Esophagus (tissue), 2 donors: Measurements from ENCODE around the gene XXYLT1. TPM values are rescaled to one million over a fixed set of nuclear protein-coding genes. Genes with fewer than 3 reads are reported as not detected.

ENCODE experiments used
- H3K27ac ChIP-seq, 2 donors: one replicate each; pipeline ENCODE4 v1.5.1; 2013; ENCODE audit warnings: low read depth in 2 of 2, mild to moderate bottlenecking in 2 of 2, inconsistent platforms in 1 of 2, low read length in 1 of 2, moderate library complexity in 1 of 2
- H3K27me3 ChIP-seq, 2 donors: one replicate each; pipeline ENCODE4 v1.6.1; 2013; ENCODE audit warnings: low read length in 2 of 2, control low read depth in 1 of 2, mild to moderate bottlenecking in 1 of 2; ENCODE audit not compliant: insufficient read depth in 2 of 2, control insufficient read depth in 1 of 2
- H3K36me3 ChIP-seq, 2 donors: one replicate each; pipeline ENCODE4 v1.6.1; 2013; ENCODE audit warnings: low read length in 1 of 2; ENCODE audit not compliant: control insufficient read depth in 2 of 2, insufficient read depth in 2 of 2
- H3K4me1 ChIP-seq, 2 donors: one replicate each; pipeline ENCODE4 v1.6.1; 2013; ENCODE audit warnings: low read length in 1 of 2; ENCODE audit not compliant: control insufficient read depth in 2 of 2, insufficient read depth in 2 of 2
- H3K4me3 ChIP-seq, 2 donors: one replicate each; pipeline ENCODE4 v1.5.1; 2013; ENCODE audit warnings: low read length in 2 of 2, mild to moderate bottlenecking in 2 of 2, low read depth in 1 of 2, moderate library complexity in 1 of 2
- H3K9me3 ChIP-seq, 2 donors: one replicate each; pipeline ENCODE4 v1.6.1; 2013; ENCODE audit warnings: mild to moderate bottlenecking in 2 of 2, low read depth in 1 of 2, low read length in 1 of 2, moderate library complexity in 1 of 2; ENCODE audit not compliant: control insufficient read depth in 2 of 2, insufficient read depth in 1 of 2
- WGBS, 2 donors: extraction: QIAGEN DNeasy Blood & Tissue Kit; methylation state at CpG; one replicate each; pipeline ENCODE4 v1.1.7; 2013; 5-methylcytosine and 5-hydroxymethylcytosine counted together
- polyA plus RNA-seq, 2 donors: library from polyadenylated mRNA; stranded (reverse); fragments of 200-250 nt; gene quantifications; one replicate each; pipeline ENCODE4 v1.2.3, GENCODE V29; 2013
- donor health status: healthy with polysubstance abuse.
- donor health status: Bipolar disorder and iron deficiency.

The XXYLT1 gene
- polyA plus RNA-seq, 2 donors: 10.2 to 10.4 TPM

DNA sequence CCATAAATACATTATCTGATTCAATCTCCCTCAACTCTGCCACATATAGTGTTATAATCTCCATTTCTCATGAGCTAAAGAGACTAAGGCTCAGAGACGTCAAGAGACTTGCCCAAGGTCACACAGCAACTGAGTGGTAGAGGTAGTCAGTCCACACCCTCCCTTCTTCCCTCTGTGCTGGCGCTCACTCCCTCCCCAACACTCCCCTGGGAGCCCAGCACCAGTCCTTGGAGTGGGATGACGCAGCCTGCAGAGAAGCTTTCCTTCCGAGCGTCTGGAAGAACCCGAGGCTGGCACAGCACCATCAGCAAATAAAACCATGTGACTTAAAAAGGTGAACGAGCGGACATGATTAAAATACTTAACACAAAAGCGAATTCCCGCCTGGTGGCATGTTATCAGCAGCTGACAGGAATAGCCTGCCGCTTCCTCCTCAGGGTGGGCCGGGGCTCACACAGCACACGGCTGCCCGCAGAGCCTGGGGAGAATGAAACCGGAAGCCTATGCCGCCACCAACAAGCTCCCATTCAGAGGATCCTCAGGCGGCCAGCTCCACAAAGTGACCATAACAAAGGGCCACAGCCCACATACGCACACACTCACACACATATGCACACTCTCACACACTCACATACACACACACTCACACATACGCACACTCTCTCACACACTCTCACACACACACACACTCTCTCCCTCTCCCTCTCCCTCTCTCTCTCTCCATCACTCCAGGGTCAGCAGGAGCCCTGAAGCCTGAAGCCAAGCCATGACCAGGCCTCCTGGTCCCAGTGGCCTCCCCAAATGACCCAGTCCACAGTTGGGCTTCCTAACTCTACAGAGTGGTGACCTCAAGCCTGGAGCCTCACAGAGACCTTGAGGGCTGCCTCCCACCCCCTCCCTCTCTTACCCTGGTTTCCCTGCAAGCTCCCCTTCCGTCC, 120.5 kb downstream of the XXYLT1 start:
- Histone ChIP-seq H3K4me3 (peak overlapping the region in 1 of 2 donors; percentile 26), H3K27me3 (no peaks in the 10 kb centered on the region), H3K36me3 (no peaks in the 10 kb centered on the region), H3K4me1 (peaks cover 5 to 34% of the 10 kb centered on the region in 2 donors), H3K9me3 (no peaks in the 10 kb centered on the region), H3K27ac (peak overlapping the region; percentile 67 to 93)
- WGBS, 2 donors: 19 to 29% methylated on average over 20 of the region's 20 CpGs

DNA sequence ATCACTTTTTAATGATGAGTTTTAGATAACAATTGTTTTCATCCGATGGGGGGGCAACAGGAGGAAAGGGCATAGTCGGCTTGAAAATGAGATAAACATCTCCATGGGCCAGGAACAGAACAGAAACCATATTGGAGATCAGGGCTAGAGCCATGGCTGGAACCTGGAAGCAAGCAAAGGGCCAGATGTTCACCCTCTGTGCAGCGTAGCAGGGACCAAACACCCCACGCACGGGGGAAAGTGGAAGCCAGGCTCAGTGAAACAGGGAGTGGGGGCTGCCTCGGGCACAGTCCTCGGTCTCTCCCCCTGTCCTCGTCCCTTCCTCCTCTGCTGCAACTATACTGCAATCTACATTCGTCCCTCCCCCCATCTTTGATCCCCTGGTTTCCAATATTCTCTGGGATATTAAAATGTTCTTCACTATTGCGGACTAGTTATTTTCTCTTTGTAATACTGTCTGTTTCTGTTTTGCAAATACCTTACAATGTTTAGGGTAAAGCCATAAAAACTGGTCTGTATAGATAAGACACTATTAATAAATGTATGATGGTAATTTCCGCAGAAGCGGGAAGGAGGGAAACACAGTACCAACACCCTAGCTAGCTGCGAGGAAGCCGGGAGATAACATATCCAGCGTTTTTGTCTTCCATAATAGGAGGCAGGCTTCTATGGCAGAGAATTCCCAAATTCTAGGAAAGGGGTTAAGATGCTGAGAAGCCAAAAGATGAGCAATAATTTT, 121.5 kb downstream of the XXYLT1 start:
- peak overlapping the region; percentile 67 to 93 for H3K27ac ChIP-seq
- peaks cover 5 to 27% of the 10 kb centered on the region in 2 donors for H3K4me1 ChIP-seq

GRCh38 chr3:195148549-195148948, 122.4 kb downstream of the XXYLT1 start:
- Histone ChIP-seq H3K9me3 (no peaks in the 10 kb centered on the region), H3K27me3 (no peaks in the 10 kb centered on the region), H3K36me3 (no peaks in the 10 kb centered on the region), H3K4me1 (peaks cover 5 to 21% of the 10 kb centered on the region in 2 donors), H3K27ac (peak overlapping the region in 1 of 2 donors; percentile 12), H3K4me3 (no peak overlapping the region)
- 56 to 63% methylated on average over 10 of the region's 10 CpGs for WGBS, 2 donors

More for the DNA sequence above, 121.5 kb downstream of the XXYLT1 start:
- 64 to 65% methylated on average over 15 of the region's 15 CpGs for WGBS, 2 donors
- Histone ChIP-seq H3K4me3 (no peak overlapping the region), H3K9me3 (no peaks in the 10 kb centered on the region), H3K27me3 (no peaks in the 10 kb centered on the region), H3K36me3 (no peaks in the 10 kb centered on the region)

- Histone ChIP-seq H3K4me3 (no peak overlapping the region), H3K4me1 (peaks cover 3 to 16% of the 10 kb centered on the region in 2 donors), H3K27ac (peak overlapping the region in 1 of 2 donors; percentile 73), H3K36me3 (no peaks in the 10 kb centered on the region), H3K27me3 (no peaks in the 10 kb centered on the region), H3K9me3 (no peaks in the 10 kb centered on the region)
- WGBS, 2 donors: 56 to 62% methylated on average over 17 of the region's 17 CpGs
Measured at GRCh38 chr3:195147649-195148080, 123.3 kb downstream of the XXYLT1 start.

DNA sequence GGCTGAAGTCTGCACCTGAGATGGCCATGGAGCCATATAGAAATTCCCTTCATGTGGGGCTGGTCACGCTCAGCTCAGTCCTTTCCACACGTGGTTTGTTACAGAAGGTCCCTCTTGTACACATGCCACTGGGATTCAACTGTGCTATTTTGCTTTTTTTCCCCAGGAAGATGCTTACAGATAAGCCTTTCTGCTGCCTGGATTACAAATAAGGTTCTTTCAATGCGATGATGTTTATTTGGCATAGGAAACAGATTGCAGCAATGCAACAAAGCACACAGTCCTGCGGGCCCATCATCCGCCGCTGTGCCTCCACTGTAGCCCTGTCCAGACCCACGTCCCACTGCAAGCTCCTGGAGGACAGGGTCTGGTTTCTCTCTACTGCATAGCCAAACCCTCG, 124.8 kb downstream of the XXYLT1 start:
- Histone ChIP-seq H3K4me1 (peaks cover 3 to 16% of the 10 kb centered on the region in 2 donors), H3K36me3 (no peaks in the 10 kb centered on the region), H3K9me3 (no peaks in the 10 kb centered on the region), H3K27me3 (no peaks in the 10 kb centered on the region), H3K4me3 (no peak overlapping the region), H3K27ac (no peak overlapping the region)
- 79 to 82% methylated on average over 8 of the region's 8 CpGs for WGBS, 2 donors

DNA sequence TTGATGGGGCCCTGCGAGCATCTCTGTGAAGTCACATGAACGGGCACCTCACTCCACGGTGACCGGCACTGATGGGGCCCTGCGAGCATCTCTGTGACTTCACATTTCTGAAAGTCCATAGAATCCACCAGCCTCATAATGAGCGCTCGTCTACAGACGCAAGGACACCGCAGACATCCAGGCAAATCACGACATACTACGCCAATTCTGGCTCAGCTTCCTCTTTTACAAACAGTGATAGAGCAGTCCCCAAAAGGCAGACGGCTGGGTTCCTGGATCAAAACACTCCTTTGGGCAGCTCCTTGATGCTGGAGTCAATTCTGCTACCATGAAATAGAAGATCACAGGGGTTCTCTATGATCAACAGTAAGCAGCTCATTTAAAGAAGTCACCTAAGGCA, 125.4 kb downstream of the XXYLT1 start:
- Histone ChIP-seq H3K4me1 (peaks cover 3 to 12% of the 10 kb centered on the region in 2 donors), H3K9me3 (no peaks in the 10 kb centered on the region), H3K27me3 (no peaks in the 10 kb centered on the region), H3K4me3 (no peak overlapping the region), H3K36me3 (no peaks in the 10 kb centered on the region), H3K27ac (no peak overlapping the region)
- WGBS, 2 donors: 92 to 93% methylated on average over 12 of the region's 12 CpGs

DNA sequence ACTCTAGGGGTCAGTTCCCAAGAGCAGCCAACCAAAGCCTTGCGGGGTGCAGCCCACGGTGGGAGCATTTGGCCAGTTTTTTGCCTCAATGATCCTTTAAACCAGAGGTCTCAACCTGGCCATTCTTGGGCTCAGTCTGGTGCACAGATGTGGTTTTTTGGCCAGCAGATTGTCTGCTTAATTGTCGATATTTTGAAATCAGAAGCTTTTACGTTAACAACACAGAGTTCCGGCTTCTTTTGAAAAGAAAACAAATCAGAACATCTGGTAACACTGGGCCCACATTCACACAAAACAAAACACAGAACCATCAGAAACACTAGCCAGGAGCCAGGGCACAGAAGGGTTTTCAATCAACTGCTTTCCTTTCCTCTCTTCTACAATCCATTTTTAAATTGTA, 127.7 kb downstream of the XXYLT1 start:
- Histone ChIP-seq H3K4me1 (peaks cover 3 to 7% of the 10 kb centered on the region in 2 donors), H3K9me3 (no peaks in the 10 kb centered on the region), H3K36me3 (no peaks in the 10 kb centered on the region), H3K27me3 (no peaks in the 10 kb centered on the region), H3K4me3 (no peak overlapping the region), H3K27ac (no peak overlapping the region)
- 90 to 92% methylated on average over 5 of the region's 5 CpGs for WGBS, 2 donors

GRCh38 chr3:195142519-195142918, 128.4 kb downstream of the XXYLT1 start:
- Histone ChIP-seq H3K27ac (no peak overlapping the region), H3K4me3 (no peak overlapping the region), H3K27me3 (no peaks in the 10 kb centered on the region), H3K4me1 (peaks cover 3 to 11% of the 10 kb centered on the region in 2 donors), H3K9me3 (no peaks in the 10 kb centered on the region), H3K36me3 (no peaks in the 10 kb centered on the region)
- 95 to 98% methylated on average over 10 of the region's 10 CpGs for WGBS, 2 donors

GRCh38 chr3:195140816-195141793, 129.9 kb downstream of the XXYLT1 start:
- Histone ChIP-seq H3K27ac (peak overlapping the region; percentile 87 to 96), H3K27me3 (no peaks in the 10 kb centered on the region), H3K36me3 (no peaks in the 10 kb centered on the region), H3K4me1 (peaks cover 3 to 11% of the 10 kb centered on the region in 2 donors), H3K4me3 (no peak overlapping the region), H3K9me3 (no peaks in the 10 kb centered on the region)
- WGBS, 2 donors: 82 to 90% methylated on average over 12 of the region's 12 CpGs
